PFSK-1 (cell line): ENCODE results near the gene ZNF346.

ENCODE experiments used
- FOXP2 ChIP-seq: optimal IDR thresholded peaks from 2 replicates; pipeline ENCODE3; 2011; ENCODE audit warnings: borderline replicate concordance, control low read depth, inconsistent platforms; ENCODE audit not compliant: insufficient read depth; ENCODE audit errors: extremely low read length, extremely low read depth
- POLR2AphosphoS5 ChIP-seq: IDR thresholded peaks from 2 replicates; pipeline ENCODE4 v1.6.1; 2012; ENCODE audit warnings: low read depth, mild to moderate bottlenecking, control low read depth, low read length, moderate library complexity
- SIN3A ChIP-seq: IDR thresholded peaks from 2 replicates; pipeline ENCODE4 v1.6.1; 2012; ENCODE audit warnings: mild to moderate bottlenecking, low read length, moderate library complexity, borderline replicate concordance; ENCODE audit not compliant: insufficient read depth
- TAF1 ChIP-seq: IDR thresholded peaks from 2 replicates; pipeline ENCODE4 v1.6.1; 2012; ENCODE audit warnings: low read length, control low read depth, borderline replicate concordance; ENCODE audit not compliant: insufficient read depth
- TF ChIP-seq, protein P1 (sequence below), 2 experiments: IDR thresholded peaks; 2 replicates each; pipeline versions ENCODE4 v1.6.1 to v1.8.0; 2011 to 2012; ENCODE audit warnings: low read depth in 2 of 2, low read length in 2 of 2, control low read depth in 1 of 2, inconsistent platforms in 1 of 2, mild to moderate bottlenecking in 1 of 2, moderate library complexity in 1 of 2; ENCODE audit not compliant: insufficient read depth in 1 of 2

ZNF346 gene

DNA sequence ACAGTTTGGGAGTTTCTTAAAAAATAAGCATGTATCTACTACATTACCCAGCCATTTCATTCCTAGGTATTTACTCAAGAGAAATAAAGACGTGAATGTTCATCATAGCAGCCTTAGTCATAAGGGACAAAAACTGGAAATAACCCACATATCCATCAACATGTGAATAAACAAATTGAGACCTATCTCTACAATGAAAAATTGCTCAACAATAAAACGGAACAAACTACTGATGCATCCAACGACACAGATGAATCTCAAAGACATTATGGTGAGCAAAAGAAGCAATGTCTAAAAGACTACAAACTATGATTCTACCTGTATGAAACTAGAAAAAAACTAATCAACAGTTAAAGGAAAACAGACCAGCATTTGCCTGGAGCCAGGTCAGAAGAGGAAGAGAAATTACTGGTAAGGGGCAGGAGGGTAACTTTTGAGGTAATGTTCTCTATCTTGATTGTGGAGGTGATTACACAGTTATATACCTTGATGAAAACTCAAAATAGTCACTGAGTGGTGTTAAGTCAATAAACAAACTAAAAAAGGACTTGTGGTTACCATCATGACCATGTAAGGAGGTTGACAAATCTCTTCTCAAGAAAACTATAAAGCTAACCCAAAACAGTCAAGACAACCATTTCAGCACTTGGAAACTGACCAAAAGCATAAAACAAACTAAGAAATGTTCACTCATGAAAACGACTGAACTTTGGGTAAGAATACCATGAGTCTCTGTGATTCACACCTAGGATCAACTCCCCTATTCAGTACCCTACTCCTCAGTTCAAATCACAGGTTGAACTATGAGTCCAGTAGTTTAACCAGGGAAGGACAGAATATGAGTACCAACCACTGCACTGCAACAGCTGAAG lies 26.4 kb upstream of the ZNF346 start:
- TF ChIP-seq POLR2AphosphoS5 (no peak), FOXP2 (no peak), TAF1 (no peak), SIN3A (no peak)
- TF ChIP-seq, protein P1, sequence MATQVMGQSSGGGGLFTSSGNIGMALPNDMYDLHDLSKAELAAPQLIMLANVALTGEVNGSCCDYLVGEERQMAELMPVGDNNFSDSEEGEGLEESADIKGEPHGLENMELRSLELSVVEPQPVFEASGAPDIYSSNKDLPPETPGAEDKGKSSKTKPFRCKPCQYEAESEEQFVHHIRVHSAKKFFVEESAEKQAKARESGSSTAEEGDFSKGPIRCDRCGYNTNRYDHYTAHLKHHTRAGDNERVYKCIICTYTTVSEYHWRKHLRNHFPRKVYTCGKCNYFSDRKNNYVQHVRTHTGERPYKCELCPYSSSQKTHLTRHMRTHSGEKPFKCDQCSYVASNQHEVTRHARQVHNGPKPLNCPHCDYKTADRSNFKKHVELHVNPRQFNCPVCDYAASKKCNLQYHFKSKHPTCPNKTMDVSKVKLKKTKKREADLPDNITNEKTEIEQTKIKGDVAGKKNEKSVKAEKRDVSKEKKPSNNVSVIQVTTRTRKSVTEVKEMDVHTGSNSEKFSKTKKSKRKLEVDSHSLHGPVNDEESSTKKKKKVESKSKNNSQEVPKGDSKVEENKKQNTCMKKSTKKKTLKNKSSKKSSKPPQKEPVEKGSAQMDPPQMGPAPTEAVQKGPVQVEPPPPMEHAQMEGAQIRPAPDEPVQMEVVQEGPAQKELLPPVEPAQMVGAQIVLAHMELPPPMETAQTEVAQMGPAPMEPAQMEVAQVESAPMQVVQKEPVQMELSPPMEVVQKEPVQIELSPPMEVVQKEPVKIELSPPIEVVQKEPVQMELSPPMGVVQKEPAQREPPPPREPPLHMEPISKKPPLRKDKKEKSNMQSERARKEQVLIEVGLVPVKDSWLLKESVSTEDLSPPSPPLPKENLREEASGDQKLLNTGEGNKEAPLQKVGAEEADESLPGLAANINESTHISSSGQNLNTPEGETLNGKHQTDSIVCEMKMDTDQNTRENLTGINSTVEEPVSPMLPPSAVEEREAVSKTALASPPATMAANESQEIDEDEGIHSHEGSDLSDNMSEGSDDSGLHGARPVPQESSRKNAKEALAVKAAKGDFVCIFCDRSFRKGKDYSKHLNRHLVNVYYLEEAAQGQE (IDR thresholded peaks at IDR 0.05; ENCODE audit: insufficient read depth in 1 of 2, low read depth in 2 of 2, low read length in 2 of 2) = no peak

DNA sequence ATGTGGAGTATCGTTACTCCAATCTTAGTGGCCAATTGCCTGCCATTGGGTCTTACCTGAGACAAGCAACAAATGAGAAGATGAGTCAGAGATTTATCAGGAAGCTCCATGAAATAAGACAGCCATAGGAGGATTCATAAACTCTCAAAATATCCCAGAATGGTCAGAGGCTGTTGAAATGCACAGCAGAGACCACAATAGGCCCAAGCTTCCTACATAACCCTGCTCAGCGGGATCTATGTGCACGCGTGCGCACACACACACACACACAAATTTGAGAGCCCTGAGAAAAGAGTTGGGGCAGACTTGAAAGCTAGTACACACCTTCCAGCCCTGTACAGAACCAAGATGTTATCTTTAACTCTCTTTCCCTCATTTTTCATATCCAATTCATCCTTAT lies 25.7 kb upstream of the ZNF346 start:
- TF ChIP-seq POLR2AphosphoS5 (no peak), TAF1 (no peak), SIN3A (no peak), FOXP2 (no peak)
- TF ChIP-seq, protein P1 (IDR thresholded peaks at IDR 0.05; ENCODE audit: insufficient read depth in 1 of 2, low read depth in 2 of 2, low read length in 2 of 2) = no peak

DNA sequence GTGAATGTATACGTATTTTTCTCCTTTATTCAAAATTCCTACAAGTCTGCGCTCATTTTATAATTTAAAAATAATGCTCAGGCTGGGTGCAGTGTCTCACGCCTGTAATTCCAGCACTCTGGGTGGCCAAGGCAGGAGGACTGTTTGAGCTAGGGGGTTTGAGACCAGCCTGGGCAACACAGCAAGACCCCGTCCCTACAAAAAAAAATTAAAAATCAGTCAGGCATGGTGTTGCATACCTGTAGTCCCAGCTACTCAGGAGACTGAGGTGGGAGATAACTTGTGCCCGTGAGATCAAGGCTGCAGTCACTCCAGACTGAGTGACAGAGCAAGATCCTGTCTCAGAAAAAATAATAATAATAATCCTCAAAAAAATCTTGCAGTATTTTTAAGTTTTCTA lies 23.7 kb upstream of the ZNF346 start:
- no peak for TF ChIP-seq FOXP2
- TF ChIP-seq, protein P1 (IDR thresholded peaks at IDR 0.05; ENCODE audit: insufficient read depth in 1 of 2, low read depth in 2 of 2, low read length in 2 of 2) = no peak
- no peak for TF ChIP-seq SIN3A
- TF ChIP-seq TAF1 = no peak
- no peak for TF ChIP-seq POLR2AphosphoS5

DNA sequence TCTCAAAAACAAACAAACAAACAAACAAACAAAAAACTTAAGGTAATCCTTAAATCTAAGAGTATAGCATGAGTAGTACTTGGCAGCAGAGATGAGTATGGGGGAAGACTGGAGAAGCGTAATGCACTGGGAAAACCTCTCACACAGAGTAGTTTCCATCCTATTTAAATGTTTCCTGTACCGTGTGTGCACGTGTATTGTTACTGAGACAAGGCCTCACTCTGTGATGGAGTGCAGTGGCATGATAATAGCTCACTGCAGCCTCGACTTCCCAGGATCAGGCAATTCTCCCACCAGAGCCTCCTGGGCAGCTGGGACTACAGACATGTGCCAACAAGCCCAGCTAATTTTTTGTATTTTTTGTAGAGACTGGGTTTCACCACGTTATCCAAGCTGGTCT lies 18.8 kb upstream of the ZNF346 start:
- TF ChIP-seq FOXP2 = no peak
- TF ChIP-seq, protein P1 (IDR thresholded peaks at IDR 0.05; ENCODE audit: insufficient read depth in 1 of 2, low read depth in 2 of 2, low read length in 2 of 2) = no peak
- TF ChIP-seq TAF1 = no peak
- TF ChIP-seq SIN3A = no peak
- no peak for TF ChIP-seq POLR2AphosphoS5
